ENCODE results near the gene NMRAL1. TPM values are rescaled to one million over a fixed set of nuclear protein-coding genes. Genes with fewer than 3 reads are reported as not detected.

NMRAL1 gene
- polyA plus RNA-seq, 1 donor from 2014 or later, result 6.3 TPM

GRCh38 chr16:4454623-4455022, 19.8 kb downstream of the NMRAL1 start:
- Histone ChIP-seq H2AFZ (ENCODE audit: low read depth, low read length) (no peak overlapping the region), H3K9me2 (ENCODE audit: insufficient read depth, low read length) (no peaks in the 10 kb centered on the region), H3K27ac (ENCODE audit: low read length) (no peak overlapping the region), H3K27me3 (ENCODE audit: insufficient read depth, low read depth, low read length) (no peaks in the 10 kb centered on the region), H3K79me2 (replicated peaks; ENCODE audit: insufficient read depth, low read length) (no peaks in the 10 kb centered on the region), H4K20me1 (ENCODE audit: insufficient read depth) (no peaks in the 10 kb centered on the region), H3K4me2 (ENCODE audit: low read length) (no peak overlapping the region), H3K9me3 (ENCODE audit: low read length) (no peaks in the 10 kb centered on the region), H3K9ac (ENCODE audit: low read length) (no peak overlapping the region), H3K4me3 (ENCODE audit: low read length) (no peak overlapping the region), H3F3A (ENCODE audit: insufficient read depth, low read length, poor library complexity, severe bottlenecking) (no peaks in the 10 kb centered on the region), H3K36me3 (ENCODE audit: insufficient read depth, low read length) (no peaks in the 10 kb centered on the region)
- TF ChIP-seq REST (IDR thresholded peaks at IDR 0.05; ENCODE audit: borderline replicate concordance) (no peak), CTCF (IDR thresholded peaks at IDR 0.05; ENCODE audit: poor library complexity, severe bottlenecking) (no peak), SMC3 (conservative IDR thresholded peaks at IDR 0.05; ENCODE audit: poor library complexity) (no peak), MXI1 (conservative IDR thresholded peaks at IDR 0.05; ENCODE audit: poor library complexity, severe bottlenecking) (no peak)

GRCh38 chr16:4452674-4453073, 21.8 kb downstream of the NMRAL1 start:
- Histone ChIP-seq H3K27ac (ENCODE audit: low read length) (no peak overlapping the region), H3K9me3 (ENCODE audit: low read length) (no peaks in the 10 kb centered on the region), H3K9ac (ENCODE audit: low read length) (no peak overlapping the region), H3K27me3 (ENCODE audit: insufficient read depth, low read depth, low read length) (no peaks in the 10 kb centered on the region), H3K4me2 (ENCODE audit: low read length) (no peak overlapping the region), H3K9me2 (ENCODE audit: insufficient read depth, low read length) (no peaks in the 10 kb centered on the region), H4K20me1 (ENCODE audit: insufficient read depth) (no peaks in the 10 kb centered on the region), H3F3A (ENCODE audit: insufficient read depth, low read length, poor library complexity, severe bottlenecking) (no peaks in the 10 kb centered on the region), H3K79me2 (replicated peaks; ENCODE audit: insufficient read depth, low read length) (no peaks in the 10 kb centered on the region), H3K4me3 (ENCODE audit: low read length) (no peak overlapping the region), H3K36me3 (ENCODE audit: insufficient read depth, low read length) (no peaks in the 10 kb centered on the region), H2AFZ (ENCODE audit: low read depth, low read length) (no peak overlapping the region)
- TF ChIP-seq RAD21 (conservative IDR thresholded peaks at IDR 0.05) (no peak), TAF1 (IDR thresholded peaks at IDR 0.05; ENCODE audit: low read depth) (no peak), MXI1 (conservative IDR thresholded peaks at IDR 0.05; ENCODE audit: poor library complexity, severe bottlenecking) (no peak), SMC3 (conservative IDR thresholded peaks at IDR 0.05; ENCODE audit: poor library complexity) (no peak), POLR2AphosphoS5 (IDR thresholded peaks at IDR 0.05) (no peak), EZH2 (IDR thresholded peaks at IDR 0.05; ENCODE audit: borderline replicate concordance, insufficient read depth, low read length, poor library complexity, severe bottlenecking) (no peak), EP300 (conservative IDR thresholded peaks at IDR 0.05; ENCODE audit: poor library complexity, severe bottlenecking) (no peak), CTCF (IDR thresholded peaks at IDR 0.05; ENCODE audit: poor library complexity, severe bottlenecking) (no peak), REST (IDR thresholded peaks at IDR 0.05; ENCODE audit: borderline replicate concordance) (no peak)
